Activated T-helper 1 cell treated with Interleukin-2 at 50 U/mL for 16 hours (primary cell): ENCODE data around the gene DMAC2L.
"Not testable (repeated sequence)": the region's sequence is repeated elsewhere in the genome, so short reads cannot be mapped to it uniquely, and the experiment has no call there.

Source experiments
- DNase-seq: peaks from one replicate; pipeline ENCODE4 v3.0.0-alpha.2; 2020; ENCODE audit warnings: low read depth

The DMAC2L gene

DNA sequence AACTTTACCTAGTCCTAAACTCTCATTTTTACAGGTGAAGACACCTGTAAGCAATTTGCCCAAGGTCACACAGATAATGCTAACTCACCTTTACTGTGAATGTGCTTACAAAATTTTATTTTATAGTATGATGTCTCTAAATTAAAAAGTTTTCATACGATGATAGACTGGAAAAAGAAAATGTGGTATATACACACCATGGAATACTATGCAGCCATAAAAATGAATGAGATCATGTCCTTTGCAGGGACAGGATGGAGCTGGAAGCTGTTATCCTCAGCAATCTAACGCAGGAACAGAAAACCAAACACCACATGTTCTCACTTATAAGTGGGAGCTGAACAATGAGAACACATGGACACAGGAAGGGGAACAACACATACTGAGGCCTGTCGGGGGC is 44.2 kb downstream of the DMAC2L start:
- DNase-seq, result not testable (repeated sequence)

DNA sequence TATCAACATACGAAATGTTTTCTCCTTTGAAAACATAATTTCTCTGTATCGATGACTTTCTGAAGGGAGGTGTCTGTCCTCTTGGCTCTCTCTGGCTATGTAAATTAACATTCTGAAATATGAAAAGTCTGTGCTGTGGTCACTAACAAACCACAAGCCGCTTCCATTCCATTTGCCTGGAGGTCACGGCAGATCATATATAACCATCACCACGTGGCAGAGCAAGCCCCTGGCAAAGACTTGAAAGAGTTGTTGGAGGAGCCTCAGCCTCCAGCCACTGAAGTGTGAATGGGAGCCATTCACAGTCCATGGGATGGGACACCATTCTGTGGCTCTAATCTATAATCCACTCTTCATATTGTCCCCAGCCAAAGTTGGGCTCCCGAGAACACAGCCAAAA is 45.0 kb downstream of the DMAC2L start:
- no peak for DNase-seq

DNA sequence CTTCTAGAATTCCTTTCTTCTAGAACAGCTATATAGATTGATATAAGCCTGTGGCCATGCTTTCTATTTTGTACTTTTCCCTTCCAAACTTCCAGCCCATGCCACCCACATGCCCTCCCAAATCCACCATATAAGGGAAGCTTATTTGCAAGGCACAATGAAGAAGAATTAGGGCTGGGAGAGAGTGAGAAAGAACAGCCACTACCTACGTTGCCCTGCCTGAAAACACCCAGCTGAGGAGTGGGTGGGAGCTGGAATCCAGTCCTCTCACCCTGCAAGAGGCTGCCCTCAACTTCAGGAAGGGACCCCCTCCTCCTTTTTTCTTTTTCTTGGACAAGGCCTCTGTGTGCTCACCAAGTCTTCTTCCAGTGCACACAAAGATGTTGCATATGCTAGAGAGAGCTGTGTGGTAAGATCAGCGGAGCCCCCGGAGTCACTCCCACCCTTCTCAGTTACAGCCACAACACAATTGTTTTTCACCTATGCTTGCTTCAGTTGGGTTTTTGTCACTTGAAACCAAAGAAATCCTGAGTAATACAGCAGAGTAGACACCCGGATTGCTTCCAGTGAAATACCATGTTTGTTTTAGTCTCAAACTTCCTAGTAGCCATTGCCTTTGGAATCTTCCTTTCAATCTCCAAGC is 45.8 kb downstream of the DMAC2L start:
- DNase-seq, result no peak

DNA sequence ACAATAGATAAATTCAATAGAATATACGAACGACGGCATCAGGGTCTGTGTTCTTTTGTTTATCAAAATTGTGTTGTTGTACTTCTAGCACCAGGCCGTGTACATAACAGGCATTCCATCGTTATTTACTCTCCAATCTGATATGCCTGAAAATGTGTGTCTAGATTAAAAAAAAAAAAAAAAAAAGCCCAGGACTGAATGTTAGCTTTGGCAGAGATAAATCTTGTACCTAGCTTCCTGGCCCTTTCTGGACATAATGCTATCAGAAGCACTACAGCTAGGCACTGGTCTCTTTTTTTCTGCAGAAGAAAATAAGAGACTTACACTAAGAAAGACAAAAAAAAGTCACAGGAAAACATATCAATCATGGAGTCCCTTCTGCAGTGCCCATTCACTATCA is 47.5 kb downstream of the DMAC2L start:
- DNase-seq, result no peak

DNA sequence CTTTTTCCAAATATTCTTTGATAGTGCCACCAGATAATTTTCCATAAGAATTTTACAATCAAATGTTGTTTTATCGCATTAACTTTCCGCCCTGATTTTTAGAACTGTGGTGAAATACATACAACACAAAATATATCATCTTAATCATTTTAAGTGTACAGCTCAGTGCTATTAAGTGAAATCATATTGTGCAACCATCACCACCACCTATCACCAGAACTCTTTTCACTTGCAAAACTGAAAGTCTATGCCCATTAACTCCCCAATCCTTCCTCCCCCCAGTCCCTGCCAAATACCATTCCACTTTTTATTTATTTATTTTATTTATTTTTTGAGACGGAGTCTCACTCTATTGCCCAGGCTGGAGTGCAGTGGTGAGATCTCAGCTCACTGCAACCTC is 48.0 kb downstream of the DMAC2L start:
- DNase-seq, result no peak

DNA sequence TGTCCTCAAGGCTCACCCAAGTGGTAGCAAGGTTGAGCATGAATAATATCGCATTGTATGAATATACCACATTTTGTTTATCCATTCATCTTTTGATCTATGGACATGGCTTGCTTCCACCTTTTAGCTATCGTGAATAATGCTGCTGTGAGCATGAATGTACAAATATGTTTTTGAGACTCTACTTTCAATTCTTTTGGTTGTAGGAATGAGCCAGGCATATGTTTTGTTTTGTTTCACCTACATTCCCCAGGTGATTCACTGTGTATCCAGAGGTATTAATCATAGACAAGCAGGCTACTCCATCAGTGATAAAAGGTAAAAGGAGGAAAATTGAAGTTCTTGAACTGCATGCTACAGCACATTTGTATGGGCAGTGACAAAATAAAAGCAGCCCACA is 48.7 kb downstream of the DMAC2L start:
- DNase-seq, result no peak

DNA sequence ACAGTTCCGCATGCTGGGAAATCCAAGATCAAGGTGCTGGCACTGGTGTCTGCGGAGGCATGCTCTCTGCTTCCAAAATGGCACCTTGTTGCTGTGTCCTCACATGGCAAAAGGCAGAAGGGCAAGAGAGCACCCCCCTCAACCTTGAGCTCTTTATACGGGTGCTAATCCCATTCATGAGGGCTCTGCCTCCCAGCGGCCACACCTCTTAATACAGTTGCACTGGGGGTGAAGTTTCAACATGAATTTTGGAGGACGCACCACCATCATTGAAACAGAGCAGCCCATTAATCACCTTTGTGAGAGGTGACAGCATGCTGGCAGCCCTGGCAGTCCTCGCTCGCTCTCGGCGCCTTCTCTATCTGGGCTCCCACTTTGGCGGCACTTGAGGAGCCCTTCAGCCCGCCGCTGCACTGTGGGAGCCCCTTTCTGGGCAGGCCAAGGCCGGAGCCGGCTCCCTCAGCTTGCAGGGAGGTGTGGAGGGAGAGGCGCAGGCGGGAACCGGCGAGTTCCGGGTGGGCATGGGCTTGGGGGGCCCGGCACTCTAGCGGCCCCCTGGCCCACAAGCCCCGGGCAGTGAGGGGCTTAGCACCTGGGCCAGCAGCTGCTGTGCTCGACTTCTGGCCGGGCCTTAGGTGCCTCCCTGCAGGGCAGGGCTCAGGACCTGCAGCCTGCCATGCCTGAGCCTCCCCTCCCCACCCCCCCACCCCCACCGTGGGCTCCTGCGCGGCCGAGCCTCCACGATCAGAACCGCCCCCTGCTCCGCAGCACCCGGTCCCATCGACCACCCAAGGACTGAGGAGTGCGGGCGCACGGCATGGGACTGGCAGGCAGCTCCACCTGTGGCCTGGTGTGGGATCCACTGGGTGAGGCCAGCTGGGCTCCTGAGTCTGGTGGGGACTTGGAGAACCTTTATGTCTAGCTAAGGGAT is 49.6 kb downstream of the DMAC2L start:
- DNase-seq, result not testable (repeated sequence)

DNA sequence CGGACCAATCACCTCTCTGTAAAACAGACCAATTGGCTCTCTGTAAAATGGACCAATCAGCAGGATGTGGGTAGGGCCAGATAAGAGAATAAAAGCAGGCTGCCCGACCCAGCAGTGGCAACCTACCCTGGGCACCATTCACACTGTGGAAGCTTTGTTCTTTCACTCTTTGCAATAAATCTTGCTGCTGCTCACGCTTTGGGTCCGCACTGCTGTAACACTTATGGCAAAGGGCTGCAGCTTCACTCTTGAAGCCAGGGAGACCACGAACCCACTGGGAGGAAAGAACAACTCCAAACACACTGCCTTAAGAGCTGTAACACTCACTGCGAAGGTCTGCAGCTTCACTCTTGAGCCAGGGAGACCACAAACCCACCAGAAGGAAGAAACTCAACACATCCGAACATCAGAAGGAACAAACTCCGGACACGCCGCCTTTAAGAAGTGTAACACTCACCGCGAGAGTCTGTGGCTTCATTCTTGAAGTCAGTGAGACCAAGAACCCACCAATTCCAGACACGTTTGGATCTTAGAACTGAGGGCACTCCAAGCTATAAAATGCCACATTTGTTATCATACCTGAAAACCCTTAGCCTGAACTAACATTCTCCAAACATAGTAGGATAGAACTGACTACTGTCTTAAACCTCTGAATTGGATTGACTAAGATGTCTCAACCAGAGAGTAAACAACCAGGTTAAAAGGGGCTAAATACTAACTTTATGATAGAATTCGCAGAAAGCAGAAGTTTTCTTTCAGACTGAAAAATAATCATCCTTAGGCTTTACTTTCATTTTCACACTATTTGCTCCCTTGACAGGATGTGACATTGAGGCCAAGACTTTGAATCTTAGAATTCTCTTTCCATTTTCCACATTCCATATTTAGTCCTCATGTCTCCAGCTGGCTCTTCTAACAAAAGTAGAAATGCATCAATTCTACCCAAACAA is 50.9 kb downstream of the DMAC2L start:
- no peak for DNase-seq

DNA sequence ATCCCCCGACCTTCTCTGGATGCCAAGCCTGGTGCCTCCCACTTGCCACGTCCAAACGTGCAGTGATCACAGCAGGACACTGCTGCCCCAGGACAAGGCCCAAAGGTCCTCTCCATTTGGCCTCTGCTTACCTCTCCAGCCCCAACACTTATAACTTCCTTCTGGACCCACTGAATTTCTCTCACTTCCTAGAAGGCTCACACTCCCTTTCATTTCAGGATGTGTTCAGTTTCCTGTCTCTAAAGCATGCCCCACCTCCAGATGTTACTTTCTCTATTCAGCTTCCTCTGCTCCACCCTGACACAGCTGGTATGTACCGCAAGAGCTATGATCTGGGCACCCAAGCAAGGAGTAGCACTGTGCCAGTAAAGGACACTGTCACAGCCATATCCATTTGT is 51.6 kb downstream of the DMAC2L start:
- DNase-seq, result peak; percentile 18

DNA sequence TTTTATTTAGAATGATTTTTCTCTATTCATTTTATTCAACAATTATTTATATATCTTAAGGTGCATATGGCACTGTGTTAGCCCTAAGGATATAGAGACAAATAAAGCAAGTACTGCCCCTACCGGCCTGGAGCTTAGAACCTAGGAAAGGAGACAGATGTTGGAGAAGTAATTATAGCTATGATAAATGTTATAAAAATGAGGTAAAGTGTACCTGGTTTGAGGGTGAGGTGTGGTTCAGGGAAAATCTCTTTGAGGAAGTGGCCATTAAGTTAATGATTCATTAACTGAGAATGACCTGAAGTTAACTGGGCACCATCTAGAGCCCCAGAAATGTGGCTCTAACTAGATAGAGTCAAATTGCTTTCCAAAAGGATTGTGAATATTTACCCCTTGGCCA is 52.7 kb downstream of the DMAC2L start:
- DNase-seq, result no peak

DNA sequence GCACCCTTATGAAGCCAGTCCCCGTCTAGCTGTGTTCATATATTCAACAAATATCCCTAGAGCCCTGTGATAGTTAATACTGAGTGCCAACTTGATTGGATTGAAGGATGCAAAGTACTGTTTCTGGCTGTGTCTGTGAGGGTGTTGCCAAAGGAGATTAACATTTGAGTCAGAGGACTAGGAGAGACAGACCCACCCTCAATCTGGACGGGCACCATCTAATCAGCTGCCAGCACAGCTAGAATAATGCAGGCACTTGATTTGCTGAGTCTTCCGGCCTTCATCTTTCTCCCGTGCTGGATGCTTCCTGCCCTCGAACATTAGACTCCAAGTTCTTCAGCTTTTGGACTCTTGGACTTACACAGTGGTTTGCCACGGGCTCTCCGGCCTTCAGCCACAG is 53.4 kb downstream of the DMAC2L start:
- DNase-seq, result not testable (repeated sequence)

DNA sequence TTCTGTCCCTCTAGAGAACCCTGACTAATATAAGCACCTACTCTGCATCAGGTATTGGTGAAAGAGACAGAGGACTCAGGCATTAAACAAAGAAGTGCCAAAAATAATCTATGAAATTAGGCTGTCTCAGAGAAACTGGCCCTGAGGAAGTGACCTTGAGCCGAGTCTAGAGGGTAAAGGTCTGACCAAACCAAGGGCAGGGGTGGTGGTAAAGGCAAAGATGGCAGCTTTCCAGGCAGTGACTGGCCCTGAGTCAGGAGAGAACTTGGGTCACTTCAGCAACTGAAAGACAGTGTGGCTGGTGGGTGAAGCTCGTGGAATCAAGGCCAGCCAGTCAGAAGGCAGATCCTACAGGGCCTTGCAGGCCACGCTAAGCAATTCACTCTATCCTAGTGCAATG is 54.0 kb downstream of the DMAC2L start:
- DNase-seq, result no peak

DNA sequence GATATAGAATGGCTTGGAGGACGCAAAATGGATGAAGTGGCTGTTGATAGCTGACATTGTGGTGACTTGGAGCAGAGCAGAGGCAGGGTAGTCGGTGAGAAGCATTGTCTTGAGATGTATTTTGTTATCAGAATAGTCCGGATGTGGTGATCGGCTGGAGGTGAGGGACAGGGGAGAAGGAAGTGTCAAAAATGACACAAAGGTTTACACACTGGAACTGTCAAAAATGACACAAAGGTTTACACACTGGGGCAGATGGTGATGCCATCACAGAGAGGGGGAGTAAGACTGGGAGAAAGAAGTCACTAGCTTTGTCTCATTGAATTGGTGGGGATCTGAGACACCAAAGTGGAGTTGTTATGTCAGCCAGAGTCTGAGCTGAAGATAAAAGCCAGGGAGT is 54.5 kb downstream of the DMAC2L start:
- no peak for DNase-seq

DNA sequence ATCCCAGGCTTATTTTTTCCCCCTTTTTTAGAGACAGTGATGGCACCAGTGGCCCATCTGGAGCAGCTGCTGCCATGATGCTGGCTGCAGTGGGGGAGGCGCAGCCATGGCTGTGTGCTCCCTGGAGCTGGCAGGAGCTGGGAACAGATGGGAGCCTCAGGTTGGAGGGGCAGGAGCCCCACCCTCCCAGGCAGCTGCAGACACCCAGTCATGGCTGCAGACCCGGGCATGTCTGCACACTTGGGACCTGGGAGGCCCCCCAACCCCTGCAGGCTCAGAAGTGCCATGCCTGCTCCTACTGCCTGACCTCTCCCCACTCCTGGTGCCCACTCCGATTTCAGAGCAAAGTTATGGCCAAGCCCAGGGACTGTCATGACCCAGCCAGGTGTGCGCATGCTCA is 59.4 kb downstream of the DMAC2L start:
- no peak for DNase-seq

DNA sequence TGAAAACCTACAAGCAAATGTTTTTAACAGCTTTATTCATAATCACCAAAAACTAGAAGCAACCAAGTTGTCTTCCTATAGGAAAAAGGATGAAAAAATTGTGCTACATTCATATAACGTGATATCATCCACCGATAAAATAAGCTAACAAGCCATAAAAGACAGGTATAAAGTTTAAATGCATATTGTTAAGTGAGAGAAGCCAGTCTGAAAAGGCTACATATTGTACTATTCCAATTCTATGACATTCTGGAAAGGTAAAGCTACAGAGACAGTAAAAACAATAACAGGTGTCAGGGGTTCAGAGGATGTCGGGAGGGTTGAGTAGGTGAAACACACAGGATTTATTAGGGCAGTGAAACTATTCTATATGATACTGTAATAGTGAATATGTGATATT is 61.8 kb downstream of the DMAC2L start:
- DNase-seq, result no peak

DNA sequence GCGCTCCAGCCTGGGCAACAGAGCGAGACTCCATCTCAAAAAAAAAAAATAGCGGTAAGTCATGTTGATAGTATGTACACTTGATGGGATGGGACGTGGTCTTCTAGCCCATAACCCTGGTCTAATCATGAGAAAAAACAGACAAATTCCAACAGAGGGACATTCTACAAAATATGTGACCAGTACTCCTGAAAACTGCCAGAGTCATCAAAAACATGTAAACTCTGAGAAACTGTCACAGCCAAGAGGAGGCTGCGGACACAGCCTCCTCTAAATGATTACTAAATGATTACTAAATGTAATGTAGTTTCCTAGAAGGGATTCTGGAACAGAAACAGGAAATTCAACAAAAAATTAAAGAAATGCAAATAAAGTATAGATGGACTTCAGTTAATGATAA is 63.6 kb downstream of the DMAC2L start:
- DNase-seq, result no peak
